Keratinocyte (primary cell): Measurements from ENCODE around the gene SLC1A1. TPM values are rescaled to one million over a fixed set of nuclear protein-coding genes. Genes with fewer than 3 reads are reported as not detected.

Experiments used
- DNase-seq: peaks from one replicate; pipeline ENCODE4 v3.0.0-alpha.2; 2011; ENCODE audit warnings: low read depth, missing footprints, low spot score
- FAIRE-seq: peaks from 2 replicates; lab custom pipeline; 2011; peaks lifted over from hg19 to GRCh38; lab: Jason Lieb, UNC
- H2AFZ ChIP-seq: 2 replicates; pipeline ENCODE4 v1.6.0; 2012; ENCODE audit warnings: low read length, control low read depth, inconsistent platforms; ENCODE audit not compliant: control insufficient read depth
- H3K27ac ChIP-seq: 2 replicates; pipeline ENCODE4 v1.5.1; 2011; ENCODE audit warnings: low read length; ENCODE audit not compliant: control insufficient read depth, insufficient read depth
- H3K27me3 ChIP-seq: 3 replicates; pipeline ENCODE4 v1.6.0; 2011; ENCODE audit warnings: low read length; ENCODE audit not compliant: control insufficient read depth, insufficient read depth; ENCODE audit errors: extremely low read depth
- H3K36me3 ChIP-seq, 2 experiments: 2 replicates in 1 of 2; 3 replicates in 1 of 2; pipeline ENCODE4 v1.5.1; 2011; ENCODE audit warnings: low read length in 2 of 2, mild to moderate bottlenecking in 1 of 2; ENCODE audit not compliant: control insufficient read depth in 2 of 2, insufficient read depth in 2 of 2; ENCODE audit errors: extremely low read depth in 1 of 2
- H3K4me1 ChIP-seq: 3 replicates; pipeline ENCODE4 v1.5.1; 2011; ENCODE audit warnings: low read length; ENCODE audit not compliant: control insufficient read depth, insufficient read depth; ENCODE audit errors: extremely low read depth
- H3K4me2 ChIP-seq: 3 replicates; pipeline ENCODE4 v1.6.0; 2011; ENCODE audit warnings: low read depth, low read length; ENCODE audit not compliant: control insufficient read depth, insufficient read depth; ENCODE audit errors: extremely low read depth
- H3K4me3 ChIP-seq, 3 experiments: fragments of 200-600 bp in 1 of 3; sonication (generic) in 1 of 3; 2 replicates in 2 of 3; 3 replicates in 1 of 3; pipeline ENCODE4 v1.5.1; 2011 to 2016; ENCODE audit warnings: low read length in 3 of 3, mild to moderate bottlenecking in 3 of 3, control low read depth in 2 of 3, inconsistent platforms in 1 of 3, low read depth in 1 of 3, mixed read lengths in 1 of 3, mixed run types in 1 of 3, moderate library complexity in 1 of 3; ENCODE audit not compliant: control insufficient read depth in 2 of 3, insufficient read depth in 2 of 3; ENCODE audit errors: extremely low read depth in 1 of 3
- H3K79me2 ChIP-seq: 2 replicates; pipeline ENCODE4 v1.6.0; 2012; ENCODE audit warnings: low read length; ENCODE audit not compliant: control insufficient read depth, insufficient read depth
- H3K9ac ChIP-seq: 3 replicates; pipeline ENCODE4 v1.6.0; 2011; ENCODE audit warnings: low read length; ENCODE audit not compliant: control insufficient read depth, insufficient read depth; ENCODE audit errors: extremely low read depth
- H3K9me1 ChIP-seq: 3 replicates; pipeline ENCODE4 v1.6.0; 2011; ENCODE audit warnings: low read length; ENCODE audit not compliant: control insufficient read depth, insufficient read depth; ENCODE audit errors: extremely low read depth
- H3K9me3 ChIP-seq: 2 replicates; pipeline ENCODE4 v1.5.1; 2012; ENCODE audit warnings: low read depth, low read length; ENCODE audit not compliant: control insufficient read depth
- H4K20me1 ChIP-seq: 3 replicates; pipeline ENCODE4 v1.6.0; 2011; ENCODE audit warnings: low read length; ENCODE audit not compliant: control insufficient read depth, insufficient read depth; ENCODE audit errors: extremely low read depth
- CTCF ChIP-seq, 3 experiments: IDR thresholded peaks in 1 of 3; conservative IDR thresholded peaks in 1 of 3; optimal IDR thresholded peaks in 1 of 3; 2 replicates in 2 of 3; 3 replicates in 1 of 3; pipeline versions ENCODE3 to v1.5.1; 2011; ENCODE audit warnings: low read length in 3 of 3, mild to moderate bottlenecking in 3 of 3, moderate library complexity in 2 of 3, control low read depth in 1 of 3, inconsistent platforms in 1 of 3; ENCODE audit not compliant: insufficient read depth in 2 of 3; ENCODE audit errors: extremely low read depth in 1 of 3
- EZH2 ChIP-seq: IDR thresholded peaks from one replicate; pipeline ENCODE4 v1.6.1; 2012; ENCODE audit warnings: inconsistent platforms, mild to moderate bottlenecking, low read length, moderate library complexity
- dilution Hi-C: fragments of 300-500 bp; cut with MboI; formaldehyde crosslinking; loops from one replicate; pipeline ENCODE4 v1.7.0; 2020; ENCODE audit warnings: low sequenced_read_pairs; ENCODE audit not compliant: extremely low pct_ligation_motif_present
- polyA plus RNA-seq, 5 experiments: library from polyadenylated mRNA; depleted of rRNA in 3 of 5; stranded (reverse) in 3 of 5; stranded (forward) in 1 of 5; unstranded in 1 of 5; fragments of >200 nt; gene quantifications; 1 replicate in 1 of 5; 2 replicates in 3 of 5; 3 replicates in 1 of 5; pipeline versions ENCODE4 v1.2.1 to v1.2.3, GENCODE V29; 2011 to 2012; ENCODE audit warnings: missing spikeins in 2 of 5, low read depth in 1 of 5, low replicate concordance in 1 of 5

SLC1A1 gene
- polyA plus RNA-seq, 1 donor (not counting 4 experiments of a cell fraction or from before 2014, with no cell fraction given) = 0.20 TPM

GRCh38 chr9:4547016-4547415, 56.7 kb downstream of the SLC1A1 start:
- no peaks in the 10 kb centered on the region for H3K4me1 ChIP-seq
- TF ChIP-seq EZH2 (no peak), CTCF (optimal IDR thresholded peaks at IDR 0.05 in 1 of 3, IDR thresholded peaks at IDR 0.05 in 1 of 3, conservative IDR thresholded peaks at IDR 0.05 in 1 of 3; ENCODE audit: extremely low read depth in 1 of 3, insufficient read depth in 2 of 3, low read length in 3 of 3) (no peak)
- DNase-seq (no peak), FAIRE-seq (no peak)
- H4K20me1 ChIP-seq = no peaks in the 10 kb centered on the region
- no peaks in the 10 kb centered on the region for H3K27me3 ChIP-seq
- H3K27ac ChIP-seq = no peak overlapping the region
- no peak overlapping the region for H3K4me3 ChIP-seq
- H3K36me3 ChIP-seq = no peaks in the 10 kb centered on the region
- H3K9me1 ChIP-seq = no peaks in the 10 kb centered on the region
- H2AFZ ChIP-seq = no peak overlapping the region
- no peak overlapping the region for H3K4me2 ChIP-seq
- no peaks in the 10 kb centered on the region for H3K9me3 ChIP-seq
- no peak overlapping the region for H3K9ac ChIP-seq
- H3K79me2 ChIP-seq = no peaks in the 10 kb centered on the region
- dilution Hi-C loops = no loop called here

- H4K20me1 ChIP-seq = no peaks in the 10 kb centered on the region
- FAIRE-seq (no peak), DNase-seq (no peak)
- no peaks in the 10 kb centered on the region for H3K79me2 ChIP-seq
- H3K36me3 ChIP-seq = no peaks in the 10 kb centered on the region
- no peak overlapping the region for H3K9ac ChIP-seq
- H3K9me1 ChIP-seq = no peaks in the 10 kb centered on the region
- no peaks in the 10 kb centered on the region for H3K9me3 ChIP-seq
- no peak overlapping the region for H3K4me2 ChIP-seq
- no peak overlapping the region for H3K27ac ChIP-seq
- no peak overlapping the region for H2AFZ ChIP-seq
- no peaks in the 10 kb centered on the region for H3K27me3 ChIP-seq
- H3K4me1 ChIP-seq = no peaks in the 10 kb centered on the region
- dilution Hi-C loops = no loop called here
- H3K4me3 ChIP-seq = no peak overlapping the region
- TF ChIP-seq CTCF (optimal IDR thresholded peaks at IDR 0.05 in 1 of 3, IDR thresholded peaks at IDR 0.05 in 1 of 3, conservative IDR thresholded peaks at IDR 0.05 in 1 of 3; ENCODE audit: extremely low read depth in 1 of 3, insufficient read depth in 2 of 3, low read length in 3 of 3) = peak in 2 of 3 experiments; percentile 31 to 42
- no peak for TF ChIP-seq EZH2
Measured at GRCh38 chr9:4548811-4549725, 58.8 kb downstream of the SLC1A1 start.
